LHCN-M2 (cell line): ENCODE results near the gene XRCC3. TPM values are rescaled to one million over a fixed set of nuclear protein-coding genes. Genes with fewer than 3 reads are reported as not detected.

Experiments used
- DNase-seq: peaks from one replicate; pipeline ENCODE4 v3.0.0-alpha.2; 2012; ENCODE audit warnings: low read depth
- total RNA-seq: library from RNA; depleted of rRNA; stranded (reverse); fragments of >200 nt; gene quantifications from 2 replicates; pipeline ENCODE4 v1.2.3, GENCODE V29; 2014

Gene XRCC3
- total RNA-seq, 1 experiment from 2014 or later = 46.7 TPM

DNA sequence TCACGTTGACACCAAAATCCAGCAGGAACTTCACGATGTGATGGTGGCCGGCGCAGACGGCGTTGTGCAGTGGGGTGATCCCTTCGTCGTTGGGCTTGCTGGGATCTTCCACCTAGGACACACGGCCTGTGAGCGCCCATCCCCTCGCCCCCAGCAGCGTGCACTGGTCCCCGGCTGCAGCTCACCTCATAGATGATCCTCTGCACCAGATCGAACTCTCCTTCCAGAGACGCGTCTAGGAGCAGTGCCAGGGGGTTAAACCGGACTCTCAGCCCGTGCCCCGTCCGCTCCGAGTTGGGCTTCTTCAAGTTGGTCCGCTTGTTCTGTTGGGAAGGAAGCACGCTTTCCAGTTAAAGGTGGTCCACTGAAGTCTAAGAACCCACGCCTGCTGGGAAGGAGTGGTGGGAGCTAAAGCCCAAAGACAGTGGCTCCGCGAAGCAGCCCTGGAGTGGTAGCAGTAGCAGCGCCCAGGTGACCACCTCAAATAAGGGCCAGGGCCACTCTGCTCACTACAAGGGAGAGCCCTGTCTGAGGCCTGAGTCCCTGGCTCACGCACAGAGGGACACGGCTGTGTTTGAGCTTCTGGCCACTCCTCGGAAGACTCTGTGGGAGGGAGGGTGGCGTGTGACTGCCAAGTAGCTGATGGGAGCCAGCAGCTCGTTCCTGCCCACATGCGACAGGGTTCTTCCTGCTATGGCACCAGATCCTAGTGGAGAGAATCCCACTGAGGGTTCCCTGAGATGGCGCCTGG, 23.6 kb upstream of the XRCC3 start:
- no peak for DNase-seq

DNA sequence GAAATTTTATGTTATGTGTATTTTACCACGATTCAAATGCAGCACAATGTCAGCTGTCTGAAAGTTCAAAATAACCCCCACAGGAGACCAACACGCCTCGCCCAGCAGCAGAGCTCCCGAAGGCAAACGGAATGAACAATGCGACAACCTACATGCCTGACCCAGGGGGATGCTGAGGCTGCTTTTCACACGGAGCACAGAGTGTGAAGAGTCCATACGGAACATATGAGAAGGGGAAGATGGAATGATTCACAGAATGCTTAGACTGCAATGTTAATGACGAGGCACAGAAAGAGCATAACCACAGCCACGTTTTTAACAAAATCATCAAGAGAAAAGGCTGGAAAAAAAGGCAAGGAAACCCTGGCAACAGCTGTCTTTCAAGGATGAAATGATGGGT, 22.9 kb upstream of the XRCC3 start:
- DNase-seq = no peak

DNA sequence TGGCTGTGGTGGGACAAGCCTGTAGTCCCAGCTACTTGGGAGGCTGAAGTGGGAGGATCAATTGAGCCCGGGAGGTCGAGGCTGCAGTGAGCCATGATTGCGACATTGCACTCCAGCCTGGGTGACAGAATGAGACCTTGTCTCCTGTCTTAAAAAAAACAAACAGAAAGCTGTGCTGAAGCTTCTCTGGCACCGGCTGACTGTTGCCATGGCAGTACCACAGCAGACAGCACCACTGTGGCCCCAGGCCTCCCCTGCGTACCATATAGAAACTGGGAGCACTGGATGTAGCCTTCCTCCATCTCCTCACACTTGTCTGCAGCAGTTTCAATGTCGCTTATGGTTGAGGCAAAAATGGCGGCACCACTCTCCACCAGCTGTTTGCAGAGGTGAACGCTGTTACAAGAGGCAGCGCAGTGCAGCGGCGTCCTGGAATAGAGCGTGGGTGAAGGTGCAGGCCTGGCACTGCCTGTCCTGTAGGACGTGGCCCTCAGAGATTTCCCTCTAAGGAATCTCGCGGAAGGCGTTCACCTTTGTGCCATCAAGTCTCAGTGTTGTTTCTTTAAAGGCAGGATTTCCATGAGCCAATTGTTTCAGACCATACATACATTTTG, 22.3 kb upstream of the XRCC3 start:
- no peak for DNase-seq

DNA sequence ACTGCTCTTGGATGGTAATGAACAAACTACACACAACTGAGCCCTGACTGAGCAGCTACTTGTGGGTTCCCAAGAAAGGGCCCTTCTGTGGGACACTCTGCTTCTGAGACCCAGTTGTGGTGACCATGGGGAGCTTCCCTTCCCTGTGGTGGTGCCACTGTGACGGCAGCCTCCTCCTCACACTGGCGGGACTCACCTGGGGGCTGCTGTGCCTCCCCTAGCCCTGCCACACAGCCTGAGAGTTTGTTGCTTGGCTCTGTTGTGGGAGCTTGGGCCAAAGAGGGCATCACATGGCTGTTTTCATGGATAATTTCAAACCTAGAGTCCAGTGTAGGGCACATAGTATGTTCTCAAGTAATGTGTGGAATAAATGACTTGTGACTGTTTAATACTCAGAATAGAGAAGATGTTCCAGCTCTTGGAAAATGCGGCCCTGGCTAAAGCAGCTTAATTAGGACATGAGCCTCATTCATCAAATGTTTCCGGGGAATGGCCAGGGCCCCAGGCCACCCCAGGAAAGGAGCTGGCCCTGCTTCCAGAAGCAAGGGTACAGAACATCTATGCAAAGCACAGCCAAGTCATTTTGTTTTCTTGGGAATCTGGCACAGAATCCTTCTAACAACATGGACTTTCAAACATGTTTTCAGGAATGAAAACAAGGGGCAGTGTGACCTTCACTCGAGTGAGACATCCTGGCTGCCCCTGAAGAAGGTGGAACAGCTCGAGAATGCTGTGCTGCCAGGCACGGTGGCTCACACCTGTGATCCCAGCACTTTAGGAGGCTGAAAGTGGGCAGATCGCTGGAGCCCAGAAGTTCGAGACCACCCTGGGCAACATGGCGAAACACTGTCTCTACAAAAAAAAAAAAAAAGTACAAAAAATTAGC, 21.5 kb upstream of the XRCC3 start:
- DNase-seq = no peak

DNA sequence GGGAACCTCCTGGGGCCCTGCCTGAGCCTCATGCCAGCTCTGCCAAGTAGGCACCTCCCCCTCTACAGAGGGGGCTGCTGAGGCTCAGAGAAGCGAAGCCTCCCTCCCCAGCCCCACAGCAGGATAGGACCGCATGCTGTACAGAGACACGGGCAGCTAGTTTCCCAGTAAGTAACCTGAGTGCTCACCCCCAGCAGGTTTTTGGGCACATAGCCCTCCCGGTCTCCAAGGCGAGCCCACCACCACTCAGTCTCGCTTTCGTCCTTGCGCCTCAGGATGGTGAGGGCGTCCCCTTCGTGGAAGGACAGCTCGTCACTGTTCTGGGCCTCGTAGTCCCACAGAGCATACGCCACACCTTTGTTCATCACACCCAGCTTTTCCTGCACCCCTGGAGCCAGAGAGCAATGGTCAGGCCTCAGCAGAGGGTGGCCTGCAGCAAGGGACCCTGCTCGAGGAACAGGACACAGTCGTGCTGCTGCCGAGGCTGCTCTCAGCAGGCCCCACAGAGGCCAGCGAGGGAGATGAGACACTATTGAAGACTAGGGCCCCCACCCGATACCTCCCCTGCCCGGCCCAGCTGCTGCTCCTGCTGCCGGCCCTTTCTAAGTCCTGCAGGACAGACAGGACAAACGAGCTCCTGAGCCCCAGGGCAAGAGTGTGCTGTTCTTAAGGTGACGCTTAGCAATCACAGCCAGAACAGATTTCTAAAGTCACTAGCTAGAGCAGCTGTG, 20.7 kb upstream of the XRCC3 start:
- no peak for DNase-seq

DNA sequence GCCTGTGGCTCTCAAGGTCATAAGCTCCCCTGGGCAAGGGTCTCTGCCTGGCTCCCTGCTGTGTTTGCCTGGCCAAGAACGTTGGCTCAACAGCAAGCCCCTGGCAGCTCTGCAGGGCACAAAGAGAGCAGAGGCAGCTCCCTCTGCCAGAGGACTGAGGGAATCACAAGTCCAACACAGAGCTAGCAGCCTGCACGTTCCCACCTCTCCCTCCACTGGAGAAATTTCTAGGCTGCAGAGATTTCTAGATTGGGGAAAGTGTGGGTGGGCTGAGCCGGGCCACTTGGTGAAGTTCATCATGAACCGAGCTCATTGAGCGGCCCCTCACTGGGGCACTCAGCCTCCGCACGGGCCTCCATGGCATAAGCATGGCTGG, 20.2 kb upstream of the XRCC3 start:
- DNase-seq = no peak

GRCh38 chr14:103735022-103735421, 19.8 kb upstream of the XRCC3 start:
- no peak for DNase-seq

- DNase-seq = no peak
Observed at GRCh38 chr14:103734081-103734888, 19.0 kb upstream of the XRCC3 start.

- DNase-seq = peak; percentile 30
Observed at GRCh38 chr14:103733651-103734050, 18.4 kb upstream of the XRCC3 start.

DNA sequence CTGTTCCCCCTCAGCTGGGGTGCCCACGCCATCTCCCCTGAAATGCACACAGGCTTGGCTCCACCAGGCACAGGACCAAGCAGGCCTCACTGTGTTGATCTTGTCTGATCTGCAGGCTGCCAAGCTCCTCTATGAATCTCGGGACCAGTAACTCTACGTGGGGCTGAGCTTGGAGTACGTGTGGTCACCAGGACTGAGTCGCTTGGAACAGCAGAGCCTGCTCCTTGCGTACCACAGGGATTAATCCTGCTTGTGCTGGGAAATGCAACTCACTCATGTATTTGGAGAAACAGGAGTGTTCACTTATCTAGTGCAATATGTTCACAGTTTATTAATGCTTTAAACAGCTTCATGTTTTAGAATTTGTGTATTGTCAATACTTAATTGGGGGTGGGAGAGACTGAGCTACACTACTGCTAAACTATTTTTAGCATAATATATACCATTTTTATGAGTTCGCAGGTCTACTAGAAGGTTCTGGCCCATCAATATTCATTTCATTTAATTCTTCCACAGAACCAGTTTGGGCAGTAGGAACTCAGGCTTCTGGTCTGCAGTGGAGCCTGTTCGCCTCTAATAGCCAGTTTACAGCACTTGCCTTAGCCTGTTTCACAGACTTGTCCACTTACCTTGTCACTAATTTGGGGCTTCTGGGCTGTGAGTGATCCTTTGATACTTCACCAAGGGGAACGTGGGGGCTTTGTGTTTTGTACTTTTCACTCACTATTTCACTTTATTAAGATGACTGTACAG, 17.8 kb upstream of the XRCC3 start:
- DNase-seq = peak; percentile 5

GRCh38 chr14:103731916-103732867, 16.9 kb upstream of the XRCC3 start:
- no peak for DNase-seq

DNA sequence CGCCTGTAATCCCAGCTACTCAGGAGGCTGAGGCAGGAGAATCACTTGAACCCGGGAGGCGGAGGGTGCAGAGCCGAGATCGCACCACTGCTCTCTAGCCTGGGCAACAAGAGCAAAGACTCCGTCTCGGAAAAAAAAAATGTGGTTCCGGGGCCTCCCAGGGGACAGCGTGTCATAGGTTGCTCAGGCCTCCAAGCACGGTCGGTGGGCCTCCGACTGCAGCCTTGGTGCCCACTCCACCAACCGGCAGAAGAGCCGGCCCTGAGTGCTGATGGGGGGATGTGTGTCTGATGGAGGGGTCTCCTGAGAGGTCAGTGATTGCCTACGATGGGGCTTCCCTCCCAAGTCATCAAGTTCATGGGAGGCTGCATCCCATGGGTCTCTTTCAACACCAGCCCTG, 16.2 kb upstream of the XRCC3 start:
- no peak for DNase-seq

DNA sequence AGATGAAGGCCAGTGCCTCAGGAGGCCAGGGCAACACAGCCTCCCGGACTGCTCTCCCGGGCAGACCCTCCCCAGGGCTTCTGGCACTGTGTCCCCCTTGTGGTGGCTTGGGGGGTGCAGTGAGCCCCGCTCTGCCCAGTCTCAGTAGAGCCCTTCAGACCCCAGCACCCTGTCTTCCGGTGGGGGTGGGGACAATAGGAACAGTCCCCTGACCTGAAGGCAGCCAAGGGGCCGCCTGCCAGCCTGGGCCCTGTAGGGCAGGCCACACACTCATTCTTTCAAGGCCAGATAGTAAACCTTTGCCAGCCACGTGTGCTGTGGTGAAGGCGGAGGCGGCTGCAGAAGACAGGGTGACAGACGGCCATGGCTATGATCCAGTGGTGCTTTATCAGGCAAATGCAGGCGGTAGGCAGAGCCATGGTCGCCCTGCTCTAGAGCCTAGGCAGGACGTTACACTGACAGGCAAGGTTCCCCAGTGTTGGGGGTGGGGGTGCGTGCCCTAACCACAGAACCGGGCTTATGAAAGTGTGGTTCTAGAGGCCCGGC, 15.3 kb upstream of the XRCC3 start:
- no peak for DNase-seq

GRCh38 chr14:103729496-103730448, 14.5 kb upstream of the XRCC3 start:
- DNase-seq = no peak

DNA sequence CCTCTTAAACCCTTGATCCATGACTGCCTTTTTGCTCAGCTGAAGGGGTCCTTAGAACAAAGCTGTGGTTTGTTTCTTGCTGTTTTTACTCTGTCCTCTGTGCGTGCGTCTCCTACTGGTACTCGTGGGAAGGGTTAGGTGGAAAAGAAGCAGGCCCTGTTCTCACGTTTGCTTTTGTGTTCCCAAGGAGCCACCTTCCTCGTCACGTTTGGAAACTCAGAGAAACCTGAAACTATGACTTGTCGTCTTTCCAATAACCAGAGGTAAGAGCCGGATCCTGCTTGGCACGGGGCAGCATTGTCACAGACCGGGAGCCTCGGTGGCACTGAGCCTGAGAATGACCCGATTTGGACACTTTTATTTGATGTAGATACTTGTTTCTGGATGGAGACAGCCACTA, 13.5 kb upstream of the XRCC3 start:
- no peak for DNase-seq

- DNase-seq = no peak
Observed at GRCh38 chr14:103728141-103728540, 12.9 kb upstream of the XRCC3 start.

- no peak for DNase-seq
Observed at GRCh38 chr14:103727313-103727980, 12.2 kb upstream of the XRCC3 start.
